Type B pancreatic cell (in vitro differentiated cells): ENCODE data around the gene ARHGAP15. TPM values are rescaled to one million over a fixed set of nuclear protein-coding genes. Genes with fewer than 3 reads are reported as not detected.

Source experiments
- DNase-seq: peaks from one replicate; pipeline ENCODE4 v3.0.0; 2021; ENCODE audit warnings: mixed read lengths; ENCODE audit not compliant: unreplicated experiment; ENCODE audit errors: extremely low spot score
- H3K27ac Mint-ChIP-seq: 2 replicates; pipeline ENCODE4 v1.8.0; 2021; ENCODE audit warnings: mild to moderate bottlenecking, mixed read lengths
- H3K27me3 Mint-ChIP-seq: 2 replicates; pipeline ENCODE4 v1.8.0; 2021; ENCODE audit warnings: mixed read lengths
- H3K36me3 Mint-ChIP-seq: 2 replicates; pipeline ENCODE4 v1.8.0; 2021; ENCODE audit warnings: mixed read lengths
- H3K4me1 Mint-ChIP-seq: one replicate; pipeline ENCODE4 v1.8.0; 2021; ENCODE audit warnings: mixed read lengths; ENCODE audit not compliant: unreplicated experiment
- H3K4me3 Mint-ChIP-seq: 2 replicates; pipeline ENCODE4 v1.8.0; 2021; ENCODE audit warnings: mild to moderate bottlenecking, mixed read lengths
- H3K9me3 Mint-ChIP-seq: 2 replicates; pipeline ENCODE4 v1.8.0; 2021; ENCODE audit warnings: mixed read lengths
- CTCF ChIP-seq: fragments of 200-600 bp; sonication (generic); conservative IDR thresholded peaks from 2 replicates; pipeline ENCODE4 v1.5.0; 2021; ENCODE audit warnings: antibody characterized with exemption, mild to moderate bottlenecking
- total RNA-seq: library from RNA; stranded (reverse); gene quantifications from 2 replicates; pipeline ENCODE4 v1.2.1, GENCODE V29; 2021; ENCODE audit warnings: low replicate concordance

ARHGAP15 gene
- total RNA-seq, 1 donor from 2014 or later = not detected

GRCh38 chr2:143635302-143635701 lies 506.1 kb downstream of the ARHGAP15 start:
- no peak overlapping the region for H3K4me3 Mint-ChIP-seq
- no peaks in the 10 kb centered on the region for H3K36me3 Mint-ChIP-seq
- H3K27me3 Mint-ChIP-seq = no peaks in the 10 kb centered on the region
- TF ChIP-seq CTCF = no peak
- peaks cover 7% of the 10 kb centered on the region for H3K9me3 Mint-ChIP-seq
- peaks cover 7% of the 10 kb centered on the region for H3K4me1 Mint-ChIP-seq
- DNase-seq = no peak
- no peak overlapping the region for H3K27ac Mint-ChIP-seq

- Mint-ChIP-seq H3K9me3 (peaks cover 7% of the 10 kb centered on the region), H3K4me1 (peaks cover 7% of the 10 kb centered on the region), H3K27me3 (no peaks in the 10 kb centered on the region), H3K36me3 (no peaks in the 10 kb centered on the region), H3K4me3 (no peak overlapping the region), H3K27ac (no peak overlapping the region)
- DNase-seq = no peak
- no peak for TF ChIP-seq CTCF
Observed at GRCh38 chr2:143635936-143636335, 506.7 kb downstream of the ARHGAP15 start.

- Mint-ChIP-seq H3K4me1 (peaks cover 5% of the 10 kb centered on the region), H3K36me3 (no peaks in the 10 kb centered on the region), H3K27me3 (peaks cover 3% of the 10 kb centered on the region), H3K9me3 (peaks cover 7% of the 10 kb centered on the region), H3K27ac (no peak overlapping the region), H3K4me3 (no peak overlapping the region)
- no peak for TF ChIP-seq CTCF
- no peak for DNase-seq
Observed at GRCh38 chr2:143640826-143641225, 511.6 kb downstream of the ARHGAP15 start.

GRCh38 chr2:143645921-143646645 lies 516.9 kb downstream of the ARHGAP15 start:
- H3K27me3 Mint-ChIP-seq = peaks cover 3% of the 10 kb centered on the region
- H3K36me3 Mint-ChIP-seq = no peaks in the 10 kb centered on the region
- no peak for TF ChIP-seq CTCF
- DNase-seq = no peak
- H3K4me3 Mint-ChIP-seq = no peak overlapping the region
- no peak overlapping the region for H3K27ac Mint-ChIP-seq
- no peaks in the 10 kb centered on the region for H3K9me3 Mint-ChIP-seq
- peaks cover 5% of the 10 kb centered on the region for H3K4me1 Mint-ChIP-seq

GRCh38 chr2:143649226-143649740 lies 520.1 kb downstream of the ARHGAP15 start:
- no peak for DNase-seq
- Mint-ChIP-seq H3K9me3 (peaks cover 3% of the 10 kb centered on the region), H3K27me3 (no peaks in the 10 kb centered on the region), H3K36me3 (no peaks in the 10 kb centered on the region), H3K27ac (no peak overlapping the region), H3K4me3 (no peak overlapping the region), H3K4me1 (peaks cover 2% of the 10 kb centered on the region)
- TF ChIP-seq CTCF = no peak
